HEK293 (cell line): ENCODE data around the gene ELL.

Source experiments
- EGR2 ChIP-seq: fragments of 450-650 bp; formaldehyde crosslinking; IDR thresholded peaks from 2 replicates; pipeline ENCODE4 v1.5.1; 2016; ENCODE audit warnings: low read depth, missing biosample characterization, missing genetic modification characterization
- KLF16 ChIP-seq: fragments of 450-650 bp; formaldehyde crosslinking; IDR thresholded peaks from 2 replicates; pipeline ENCODE4 v1.5.1; 2017; ENCODE audit warnings: missing biosample characterization, missing genetic modification characterization
- ZBTB8A ChIP-seq: fragments of 450-650 bp; formaldehyde crosslinking; IDR thresholded peaks from 2 replicates; pipeline ENCODE4 v1.5.1; 2016; ENCODE audit warnings: missing biosample characterization, missing genetic modification characterization
- ZNF121 ChIP-seq: fragments of 450-650 bp; formaldehyde crosslinking; IDR thresholded peaks from 2 replicates; pipeline ENCODE4 v1.5.1; 2016; ENCODE audit warnings: missing biosample characterization, missing genetic modification characterization
- ZNF175 ChIP-seq: fragments of 450-650 bp; formaldehyde crosslinking; IDR thresholded peaks from 2 replicates; pipeline ENCODE4 v1.5.1; 2016; ENCODE audit warnings: missing biosample characterization, missing genetic modification characterization
- ZNF266 ChIP-seq: fragments of 450-650 bp; formaldehyde crosslinking; IDR thresholded peaks from 2 replicates; pipeline ENCODE4 v1.5.1; 2016; ENCODE audit warnings: missing biosample characterization, missing genetic modification characterization, low read depth
- ZNF660 ChIP-seq: fragments of 450-650 bp; IDR thresholded peaks from 2 replicates; pipeline ENCODE4 v1.5.1; 2018; ENCODE audit warnings: missing biosample characterization, mild to moderate bottlenecking, missing genetic modification characterization
- ZNF792 ChIP-seq: fragments of 450-650 bp; formaldehyde crosslinking; IDR thresholded peaks from 2 replicates; pipeline ENCODE4 v1.5.1; 2016; ENCODE audit warnings: missing biosample characterization, missing genetic modification characterization
- ZNF837 ChIP-seq: fragments of 450-650 bp; formaldehyde crosslinking; IDR thresholded peaks from 2 replicates; pipeline ENCODE4 v1.5.1; 2016; ENCODE audit warnings: missing biosample characterization, missing genetic modification characterization
- TF ChIP-seq, protein P1 (sequence below): fragments of 450-650 bp; formaldehyde crosslinking; IDR thresholded peaks from 2 replicates; pipeline ENCODE4 v1.5.1; 2016; ENCODE audit warnings: missing biosample characterization, missing genetic modification characterization
- TF ChIP-seq, protein P2 (sequence below): fragments of 450-650 bp; IDR thresholded peaks from 2 replicates; pipeline ENCODE4 v1.5.1; 2018; ENCODE audit warnings: missing biosample characterization, mild to moderate bottlenecking, missing genetic modification characterization
- TF ChIP-seq, protein P3 (sequence below): fragments of 450-650 bp; formaldehyde crosslinking; optimal IDR thresholded peaks from 2 replicates; pipeline ENCODE3; 2016; ENCODE audit warnings: missing biosample characterization, mild to moderate bottlenecking, missing genetic modification characterization
- TF ChIP-seq, protein P4 (sequence below): fragments of 450-650 bp; formaldehyde crosslinking; IDR thresholded peaks from 2 replicates; pipeline ENCODE4 v1.5.1; 2016; ENCODE audit warnings: missing biosample characterization, missing genetic modification characterization

DNA sequence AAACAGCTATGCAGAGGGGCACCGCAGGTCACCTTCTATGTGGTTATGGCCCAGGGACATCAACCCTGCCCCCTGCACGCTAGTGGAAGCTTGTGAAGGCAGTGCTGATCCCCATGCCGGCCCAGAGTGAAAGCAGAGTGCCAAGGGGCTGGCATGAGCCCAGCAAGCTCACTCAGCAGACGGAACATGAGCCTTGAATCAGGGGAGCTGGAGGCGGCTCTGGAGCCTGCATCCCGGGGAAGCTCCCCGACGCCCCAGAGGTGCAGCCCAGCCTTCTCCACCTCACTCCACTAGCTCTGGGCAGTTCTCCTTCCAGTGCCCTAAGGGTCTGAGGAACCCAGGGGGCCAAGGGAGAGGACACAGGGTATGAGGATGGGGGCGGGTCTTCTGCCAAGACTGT lies 64.9 kb downstream of the ELL start:
- TF ChIP-seq ZNF837 (tag by site-specific recombination): no peak
- TF ChIP-seq, protein P1, sequence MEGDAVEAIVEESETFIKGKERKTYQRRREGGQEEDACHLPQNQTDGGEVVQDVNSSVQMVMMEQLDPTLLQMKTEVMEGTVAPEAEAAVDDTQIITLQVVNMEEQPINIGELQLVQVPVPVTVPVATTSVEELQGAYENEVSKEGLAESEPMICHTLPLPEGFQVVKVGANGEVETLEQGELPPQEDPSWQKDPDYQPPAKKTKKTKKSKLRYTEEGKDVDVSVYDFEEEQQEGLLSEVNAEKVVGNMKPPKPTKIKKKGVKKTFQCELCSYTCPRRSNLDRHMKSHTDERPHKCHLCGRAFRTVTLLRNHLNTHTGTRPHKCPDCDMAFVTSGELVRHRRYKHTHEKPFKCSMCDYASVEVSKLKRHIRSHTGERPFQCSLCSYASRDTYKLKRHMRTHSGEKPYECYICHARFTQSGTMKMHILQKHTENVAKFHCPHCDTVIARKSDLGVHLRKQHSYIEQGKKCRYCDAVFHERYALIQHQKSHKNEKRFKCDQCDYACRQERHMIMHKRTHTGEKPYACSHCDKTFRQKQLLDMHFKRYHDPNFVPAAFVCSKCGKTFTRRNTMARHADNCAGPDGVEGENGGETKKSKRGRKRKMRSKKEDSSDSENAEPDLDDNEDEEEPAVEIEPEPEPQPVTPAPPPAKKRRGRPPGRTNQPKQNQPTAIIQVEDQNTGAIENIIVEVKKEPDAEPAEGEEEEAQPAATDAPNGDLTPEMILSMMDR (tag by site-specific recombination): no peak
- TF ChIP-seq ZBTB8A: no peak
- no peak for TF ChIP-seq ZNF121 (tag by site-specific recombination)
- TF ChIP-seq EGR2: no peak
- TF ChIP-seq, protein P2, sequence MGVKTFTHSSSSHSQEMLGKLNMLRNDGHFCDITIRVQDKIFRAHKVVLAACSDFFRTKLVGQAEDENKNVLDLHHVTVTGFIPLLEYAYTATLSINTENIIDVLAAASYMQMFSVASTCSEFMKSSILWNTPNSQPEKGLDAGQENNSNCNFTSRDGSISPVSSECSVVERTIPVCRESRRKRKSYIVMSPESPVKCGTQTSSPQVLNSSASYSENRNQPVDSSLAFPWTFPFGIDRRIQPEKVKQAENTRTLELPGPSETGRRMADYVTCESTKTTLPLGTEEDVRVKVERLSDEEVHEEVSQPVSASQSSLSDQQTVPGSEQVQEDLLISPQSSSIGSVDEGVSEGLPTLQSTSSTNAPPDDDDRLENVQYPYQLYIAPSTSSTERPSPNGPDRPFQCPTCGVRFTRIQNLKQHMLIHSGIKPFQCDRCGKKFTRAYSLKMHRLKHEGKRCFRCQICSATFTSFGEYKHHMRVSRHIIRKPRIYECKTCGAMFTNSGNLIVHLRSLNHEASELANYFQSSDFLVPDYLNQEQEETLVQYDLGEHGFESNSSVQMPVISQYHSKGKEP: no peak
- TF ChIP-seq, protein P3, sequence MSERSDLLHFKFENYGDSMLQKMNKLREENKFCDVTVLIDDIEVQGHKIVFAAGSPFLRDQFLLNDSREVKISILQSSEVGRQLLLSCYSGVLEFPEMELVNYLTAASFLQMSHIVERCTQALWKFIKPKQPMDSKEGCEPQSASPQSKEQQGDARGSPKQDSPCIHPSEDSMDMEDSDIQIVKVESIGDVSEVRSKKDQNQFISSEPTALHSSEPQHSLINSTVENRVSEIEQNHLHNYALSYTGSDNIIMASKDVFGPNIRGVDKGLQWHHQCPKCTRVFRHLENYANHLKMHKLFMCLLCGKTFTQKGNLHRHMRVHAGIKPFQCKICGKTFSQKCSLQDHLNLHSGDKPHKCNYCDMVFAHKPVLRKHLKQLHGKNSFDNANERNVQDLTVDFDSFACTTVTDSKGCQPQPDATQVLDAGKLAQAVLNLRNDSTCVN (tag by site-specific recombination): no peak
- no peak for TF ChIP-seq KLF16
- TF ChIP-seq ZNF792: no peak
- TF ChIP-seq, protein P4, sequence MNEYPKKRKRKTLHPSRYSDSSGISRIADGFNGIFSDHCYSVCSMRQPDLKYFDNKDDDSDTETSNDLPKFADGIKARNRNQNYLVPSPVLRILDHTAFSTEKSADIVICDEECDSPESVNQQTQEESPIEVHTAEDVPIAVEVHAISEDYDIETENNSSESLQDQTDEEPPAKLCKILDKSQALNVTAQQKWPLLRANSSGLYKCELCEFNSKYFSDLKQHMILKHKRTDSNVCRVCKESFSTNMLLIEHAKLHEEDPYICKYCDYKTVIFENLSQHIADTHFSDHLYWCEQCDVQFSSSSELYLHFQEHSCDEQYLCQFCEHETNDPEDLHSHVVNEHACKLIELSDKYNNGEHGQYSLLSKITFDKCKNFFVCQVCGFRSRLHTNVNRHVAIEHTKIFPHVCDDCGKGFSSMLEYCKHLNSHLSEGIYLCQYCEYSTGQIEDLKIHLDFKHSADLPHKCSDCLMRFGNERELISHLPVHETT (tag by site-specific recombination): no peak
- TF ChIP-seq ZNF266 (tag by site-specific recombination): no peak
- TF ChIP-seq ZNF175 (tag by site-specific recombination): no peak
- no peak for TF ChIP-seq ZNF660
